K562 (cell line): ENCODE results near the gene MAD2L1BP. TPM values are rescaled to one million over a fixed set of nuclear protein-coding genes. Genes with fewer than 3 reads are reported as not detected.
A peak's percentile ranks its signal among the peaks of the same experiment; 100 is the strongest.

Source experiments
- ATAC-seq: fragments of 200-7000 bp; cut with Tn5 transposase; 3 replicates; pipeline ENCODE4 v1.9.1; 2020; ENCODE audit warnings: moderate library complexity
- BruUV-seq: library from RNA; stranded (reverse); fragments of 400-500 nt; replicated peaks from 2 replicates; lab custom pipeline; 2021; lab: Mats Ljungman, UMichigan
- CTCF ChIA-PET: fragments of 300-600 bp; formaldehyde crosslinking; extraction: SDS; loops from one replicate; lab custom pipeline; 2021; ENCODE audit warnings: low intra/inter-chr PET ratio; lab: Yijun Ruan, JAX
- POLR2A ChIA-PET: fragments of 300-600, 350-650 bp; sonication (Branson Sonifier 250); formaldehyde crosslinking; extraction: SDS; loops from one replicate; lab custom pipeline; 2021; ENCODE audit warnings: antibody characterized with exemption, inconsistent platforms; lab: Yijun Ruan, JAX
- DNase-seq, 4 experiments: peaks; one replicate each; pipeline versions ENCODE4 v3.0.0 to v3.0.0-alpha.2; 2011 to 2018; ENCODE audit warnings: low spot score in 3 of 4, mixed read lengths in 3 of 4; ENCODE audit errors: extremely low read depth in 1 of 4
- FAIRE-seq: peaks from 2 replicates; lab custom pipeline; 2011; peaks lifted over from hg19 to GRCh38; lab: Jason Lieb, UNC
- H2AFZ ChIP-seq: 2 replicates; pipeline ENCODE4 v1.6.0; 2011; ENCODE audit warnings: low read depth, low read length, control low read depth, inconsistent platforms
- H3K27ac ChIP-seq: fragments of 200-600 bp; 3 replicates; pipeline ENCODE4 v1.8.0; 2011; ENCODE audit warnings: low read depth, mild to moderate bottlenecking, control low read depth, inconsistent platforms, low read length, moderate library complexity, mixed read lengths; ENCODE audit errors: extremely low read depth
- H3K27me3 ChIP-seq, 2 experiments: fragments of 300-600 bp in 1 of 2; 2 replicates in 1 of 2; 3 replicates in 1 of 2; pipeline versions ENCODE4 v1.6.0 to v1.8.0; 2011; ENCODE audit warnings: inconsistent platforms in 2 of 2, low read length in 2 of 2, mild to moderate bottlenecking in 1 of 2, mixed read lengths in 1 of 2, moderate library complexity in 1 of 2; ENCODE audit not compliant: control insufficient read depth in 2 of 2, insufficient read depth in 2 of 2
- H3K36me3 ChIP-seq: fragments of 300-600 bp; 3 replicates; pipeline ENCODE4 v1.8.0; 2011; ENCODE audit warnings: mild to moderate bottlenecking, low read length, inconsistent platforms; ENCODE audit not compliant: control insufficient read depth, insufficient read depth
- H3K4me1 ChIP-seq, 2 experiments: fragments of 200-600 bp in 1 of 2; replicated peaks in 1 of 2; 2 replicates in 1 of 2; 3 replicates in 1 of 2; pipeline versions ENCODE4 v1.5.1 to v1.8.0; 2011; ENCODE audit warnings: inconsistent platforms in 2 of 2, low read length in 2 of 2, mild to moderate bottlenecking in 1 of 2, mixed read lengths in 1 of 2, moderate library complexity in 1 of 2; ENCODE audit not compliant: control insufficient read depth in 2 of 2, insufficient read depth in 2 of 2
- H3K4me2 ChIP-seq: 2 replicates; pipeline ENCODE4 v1.6.1; 2011; ENCODE audit warnings: low read length, control low read depth, inconsistent platforms, mixed read lengths; ENCODE audit not compliant: insufficient read depth
- H3K4me3 ChIP-seq: fragments of 200-600 bp; sonication (generic), shearing (Covaris generic); 2 replicates; pipeline ENCODE4 v1.5.1; 2016; ENCODE audit warnings: control low read depth, inconsistent platforms
- H3K79me2 ChIP-seq: fragments of 200-600 bp; 3 replicates; pipeline ENCODE4 v1.8.0; 2011; ENCODE audit warnings: low read length, inconsistent platforms; ENCODE audit not compliant: control insufficient read depth, insufficient read depth
- H3K9ac ChIP-seq, 2 experiments: 2 replicates each; pipeline versions ENCODE4 v1.6.0 to v1.6.1; 2011; ENCODE audit warnings: low read depth in 2 of 2, low read length in 2 of 2, control low read depth in 1 of 2, inconsistent platforms in 1 of 2, mild to moderate bottlenecking in 1 of 2, mixed read lengths in 1 of 2; ENCODE audit not compliant: insufficient read depth in 1 of 2
- H3K9me1 ChIP-seq: one replicate; pipeline ENCODE4 v1.6.0; 2011; ENCODE audit warnings: inconsistent platforms, mild to moderate bottlenecking, low read length, moderate library complexity; ENCODE audit not compliant: control insufficient read depth, insufficient read depth
- H3K9me3 ChIP-seq: replicated peaks from 2 replicates; pipeline ENCODE4 v1.5.1; 2011; ENCODE audit warnings: low read depth, low read length, inconsistent platforms; ENCODE audit not compliant: control insufficient read depth, insufficient read depth
- H4K20me1 ChIP-seq: replicated peaks from 2 replicates; pipeline ENCODE4 v1.6.1; 2011; ENCODE audit warnings: low read length, inconsistent platforms, mixed read lengths; ENCODE audit not compliant: control insufficient read depth, insufficient read depth
- COPS2 ChIP-seq: fragments of 450-650 bp; conservative IDR thresholded peaks from 2 replicates; pipeline ENCODE4 v1.6.1; 2016; ENCODE audit warnings: mild to moderate bottlenecking, moderate library complexity
- POLR3G ChIP-seq: IDR thresholded peaks from 2 replicates; pipeline ENCODE4 v1.6.1; 2011; ENCODE audit not compliant: insufficient read length, insufficient replicate concordance; ENCODE audit errors: extremely low read depth
- WGBS: fragments of 100-300 bp; shearing (Covaris generic); methylation state at CpG from one replicate; pipeline ENCODE4 v1.1.6; 2016; ENCODE audit warnings: low coverage, mixed read lengths; ENCODE audit not compliant: insufficient coverage; ENCODE audit errors: missing lambda C conversion rate; 5-methylcytosine and 5-hydroxymethylcytosine counted together
- in situ Hi-C: fragments of 300-500 bp; cut with MboI; formaldehyde crosslinking; loops from 4 replicates; pipeline ENCODE4 v1.15.0; 2018; ENCODE audit warnings: inconsistent platforms, mixed read lengths
- intact Hi-C: fragments of 100-400 bp; cut with micrococcal nuclease; formaldehyde crosslinking; loops from 2 replicates; pipeline ENCODE4 v1.14.2; 2022
- polyA plus RNA-seq, 8 experiments: library from polyadenylated mRNA; depleted of rRNA in 4 of 8; stranded (reverse) in 5 of 8; unstranded in 3 of 8; fragments of >200 nt; fragmentation: Nextera tagmentation in 2 of 8; fragmentation: Illumina TruSeq in 1 of 8; extraction: Ambion mirVana in 2 of 8; extraction: Trizol in 1 of 8; gene quantifications; 2 replicates each; pipeline versions ENCODE4 v1.2.1 to v1.2.3, GENCODE V29; 2011 to 2014; ENCODE audit warnings: inconsistent platforms in 1 of 8, missing spikeins in 1 of 8
- total RNA-seq, 7 experiments: library from RNA; depleted of rRNA in 6 of 7; stranded (reverse); fragments of >200 nt in 6 of 7; fragmentation: Illumina TruSeq in 2 of 7; extraction: Trizol in 2 of 7; gene quantifications; 2 replicates each; pipeline versions ENCODE4 v1.2.1 to v1.2.3, GENCODE V29; 2011 to 2021; ENCODE audit warnings: low replicate concordance in 1 of 7

The MAD2L1BP gene
- total and polyA plus RNA-seq, 9 of the 15 experiments (the other 6 are each of a cell fraction or from before 2014, with no cell fraction given) = 69.7 to 321 (median 111) TPM

- Histone ChIP-seq H3K36me3 (peaks cover 11% of the 10 kb centered on the region), H3K9me3 (no peaks in the 10 kb centered on the region), H2AFZ (no peak overlapping the region), H3K4me2 (no peak overlapping the region), H3K4me1 (peaks cover 34 to 42% of the 10 kb centered on the region in 2 experiments), H3K9me1 (peaks cover 9% of the 10 kb centered on the region), H3K9ac (peak overlapping the region in 1 of 2 experiments; percentile 79; a peak in 2 of 4 replicates), H3K27me3 (no peaks in the 10 kb centered on the region; a peak in 1 of 5 replicates), H4K20me1 (no peaks in the 10 kb centered on the region; the same call in 1 of the 2 replicates), H3K79me2 (no peaks in the 10 kb centered on the region), H3K27ac (no peak overlapping the region), H3K4me3 (no peak overlapping the region)
- ATAC-seq (no peak), DNase-seq (no peak), FAIRE-seq (no peak)
- in situ Hi-C loops (loop anchor here (5.0 kb wide), 2 partner anchors 106 to 411 kb away; partner anchors contain the start of gene VEGFA), intact Hi-C loops (loop anchor here (5.0 to 10.0 kb wide), 4 partner anchors 39 to 286 kb away; partner anchors contain the start of genes GTPBP2 and VEGFA)
- no peak for TF ChIP-seq COPS2
- TF ChIP-seq POLR3G = no peak
- POLR2A ChIA-PET = interaction anchor here (0.8 to 6.0 kb wide), 20 partner anchors 8 to 419 kb away, joined by 3 to 41 read pairs (median 4); partner anchors contain the start of genes GTPBP2, RSPH9 and VEGFA
- no TSS peak for BruUV-seq
- CTCF ChIA-PET = interaction anchor here (0.7 to 3.0 kb wide), 4 partner anchors 58 to 413 kb away, joined by 8 to 19 read pairs (median 11); partner anchors contain the start of gene VEGFA
- 28% methylated on average over 13 of the region's 13 CpGs for WGBS
Measured at GRCh38 chr6:43666196-43666920, 30.7 kb downstream of the MAD2L1BP start.
